Kidney (tissue), 14 donors: Measurements from ENCODE around the gene ACTR6. TPM values are rescaled to one million over a fixed set of nuclear protein-coding genes. Genes with fewer than 3 reads are reported as not detected.

Experiments
- DNase-seq, 5 donors: peaks; one replicate each; pipeline ENCODE4 v3.0.0-alpha.2; 2013 to 2020
- FAIRE-seq: peaks from 2 replicates; lab custom pipeline; 2012; peaks lifted over from hg19 to GRCh38; lab: Jason Lieb, UNC
- H3K27ac ChIP-seq, 2 donors: one replicate each; pipeline ENCODE4 v1.7.0; 2013; ENCODE audit warnings: low read depth in 2 of 2, low read length in 2 of 2, inconsistent platforms in 1 of 2
- H3K27me3 ChIP-seq: one replicate; pipeline ENCODE4 v1.7.1; 2013; ENCODE audit warnings: low read length, inconsistent platforms; ENCODE audit not compliant: control insufficient read depth, insufficient read depth
- H3K36me3 ChIP-seq, 3 donors: one replicate each; pipeline versions ENCODE4 v1.7.0 to v1.7.1; 2013; ENCODE audit warnings: low read length in 3 of 3, control low read depth in 1 of 3, inconsistent platforms in 1 of 3; ENCODE audit not compliant: insufficient read depth in 3 of 3, control insufficient read depth in 2 of 3
- H3K4me1 ChIP-seq, 3 donors: one replicate each; pipeline versions ENCODE4 v1.7.0 to v1.7.1; 2013; ENCODE audit warnings: low read length in 3 of 3, inconsistent platforms in 1 of 3, low read depth in 1 of 3; ENCODE audit not compliant: control insufficient read depth in 2 of 3, insufficient read depth in 2 of 3
- H3K4me3 ChIP-seq, 3 donors: one replicate each; pipeline versions ENCODE4 v1.7.0 to v1.8.1; 2013; ENCODE audit warnings: low read length in 3 of 3, control low read depth in 1 of 3, inconsistent platforms in 1 of 3
- H3K9ac ChIP-seq, 3 donors: one replicate each; pipeline versions ENCODE4 v1.7.0 to v1.7.1; 2013; ENCODE audit warnings: low read length in 3 of 3, control low read depth in 1 of 3, inconsistent platforms in 1 of 3
- H3K9me3 ChIP-seq, 3 donors: one replicate each; pipeline versions ENCODE4 v1.7.0 to v1.7.1; 2013; ENCODE audit warnings: low read length in 3 of 3, control low read depth in 1 of 3, inconsistent platforms in 1 of 3; ENCODE audit not compliant: control insufficient read depth in 2 of 3, insufficient read depth in 1 of 3
- intact Hi-C: fragments of 100-400 bp; cut with DNase I; formaldehyde crosslinking; loops from one replicate; pipeline ENCODE4 v1.11.1; 2022
- polyA plus RNA-seq: library from polyadenylated mRNA; stranded (reverse); fragments of 350-450 nt; fragmentation: Illumina TruSeq; extraction: RNeasy Lipid Tissue Mini Kit (QIAGEN cat#74804); gene quantifications from one replicate; pipeline ENCODE4 v1.2.3, GENCODE V29; 2014; ENCODE audit warnings: low read depth, low replicate concordance; ENCODE audit not compliant: insufficient read depth
- total RNA-seq: library from RNA; stranded (reverse); fragmentation: NEBNext Ultra II Directional; extraction: Animal tissue kit (Norgen Biotek cat#: 25700); gene quantifications from one replicate; pipeline ENCODE4 v1.2.1, GENCODE V29; 2021
- TF ChIP-seq, protein P1 (sequence below): IDR thresholded peaks from 3 replicates; pipeline ENCODE4 v1.5.1; 2012; ENCODE audit warnings: mild to moderate bottlenecking, moderate library complexity, borderline replicate concordance; ENCODE audit not compliant: insufficient read depth; ENCODE audit errors: extremely low read depth
- donor health status: control.
- donor health status: control.
- donor health status: control.
- donor health status: control.
- donor health status: control.
- donor health status: DM: yes; HTN: yes; CAD: no.
- donor health status: Normal renal cell carcinoma (clear cell type).

ACTR6 gene
- total and polyA plus RNA-seq, 2 donors from 2014 or later: 23.1 to 29.2 TPM

DNA sequence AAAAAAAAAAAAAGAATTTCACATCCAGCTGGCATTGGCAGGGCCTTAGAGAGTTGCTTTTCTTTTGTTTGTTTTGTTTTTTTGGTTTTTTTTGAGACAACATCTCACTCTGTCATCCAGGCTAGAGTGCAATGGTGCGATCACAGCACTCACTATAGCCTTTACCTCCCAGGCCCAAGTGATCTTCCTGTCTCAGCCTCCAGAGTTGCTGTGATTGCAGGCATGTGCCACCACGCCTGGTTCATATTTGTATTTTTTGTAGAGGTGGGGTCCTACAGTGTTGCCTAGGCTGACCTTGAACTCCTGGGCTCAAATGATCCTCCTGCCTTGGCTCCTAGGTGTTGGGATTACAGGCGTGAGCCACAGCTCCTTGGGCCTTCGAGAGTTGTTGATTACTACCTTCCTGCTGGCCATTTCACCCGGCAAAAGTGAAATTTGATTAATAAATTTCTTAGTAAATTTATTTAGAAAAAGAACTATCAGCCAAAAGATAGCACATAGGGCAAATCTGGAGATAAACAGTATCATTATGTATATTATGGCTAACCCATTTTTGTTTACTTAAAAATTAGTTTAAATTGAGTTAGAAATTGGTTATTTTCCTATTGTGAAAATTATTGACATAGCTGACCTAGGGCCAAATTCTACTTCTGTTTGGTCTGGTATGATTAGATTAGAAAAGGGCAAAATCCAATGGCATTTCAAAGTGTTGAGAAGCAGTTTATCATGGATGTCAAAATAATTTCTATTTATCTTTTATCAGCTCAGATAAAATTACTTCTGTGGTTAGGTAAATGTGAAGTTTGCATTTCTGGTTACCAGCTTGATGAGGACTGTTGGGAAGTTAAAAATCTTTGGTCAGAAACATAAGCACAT, 12.6 kb downstream of the ACTR6 start:
- Histone ChIP-seq H3K9ac (no peak overlapping the region), H3K27ac (no peak overlapping the region), H3K9me3 (no peaks in the 10 kb centered on the region), H3K4me3 (no peak overlapping the region), H3K36me3 (peaks cover 10 to 13% (median 11%) of the 10 kb centered on the region in 3 donors), H3K4me1 (peaks cover 0 to 2% (median 0%) of the 10 kb centered on the region in 3 donors), H3K27me3 (no peaks in the 10 kb centered on the region)
- FAIRE-seq: no peak
- intact Hi-C loops: no loop called here
- DNase-seq: no peak
- TF ChIP-seq, protein P1, sequence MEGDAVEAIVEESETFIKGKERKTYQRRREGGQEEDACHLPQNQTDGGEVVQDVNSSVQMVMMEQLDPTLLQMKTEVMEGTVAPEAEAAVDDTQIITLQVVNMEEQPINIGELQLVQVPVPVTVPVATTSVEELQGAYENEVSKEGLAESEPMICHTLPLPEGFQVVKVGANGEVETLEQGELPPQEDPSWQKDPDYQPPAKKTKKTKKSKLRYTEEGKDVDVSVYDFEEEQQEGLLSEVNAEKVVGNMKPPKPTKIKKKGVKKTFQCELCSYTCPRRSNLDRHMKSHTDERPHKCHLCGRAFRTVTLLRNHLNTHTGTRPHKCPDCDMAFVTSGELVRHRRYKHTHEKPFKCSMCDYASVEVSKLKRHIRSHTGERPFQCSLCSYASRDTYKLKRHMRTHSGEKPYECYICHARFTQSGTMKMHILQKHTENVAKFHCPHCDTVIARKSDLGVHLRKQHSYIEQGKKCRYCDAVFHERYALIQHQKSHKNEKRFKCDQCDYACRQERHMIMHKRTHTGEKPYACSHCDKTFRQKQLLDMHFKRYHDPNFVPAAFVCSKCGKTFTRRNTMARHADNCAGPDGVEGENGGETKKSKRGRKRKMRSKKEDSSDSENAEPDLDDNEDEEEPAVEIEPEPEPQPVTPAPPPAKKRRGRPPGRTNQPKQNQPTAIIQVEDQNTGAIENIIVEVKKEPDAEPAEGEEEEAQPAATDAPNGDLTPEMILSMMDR: no peak

DNA sequence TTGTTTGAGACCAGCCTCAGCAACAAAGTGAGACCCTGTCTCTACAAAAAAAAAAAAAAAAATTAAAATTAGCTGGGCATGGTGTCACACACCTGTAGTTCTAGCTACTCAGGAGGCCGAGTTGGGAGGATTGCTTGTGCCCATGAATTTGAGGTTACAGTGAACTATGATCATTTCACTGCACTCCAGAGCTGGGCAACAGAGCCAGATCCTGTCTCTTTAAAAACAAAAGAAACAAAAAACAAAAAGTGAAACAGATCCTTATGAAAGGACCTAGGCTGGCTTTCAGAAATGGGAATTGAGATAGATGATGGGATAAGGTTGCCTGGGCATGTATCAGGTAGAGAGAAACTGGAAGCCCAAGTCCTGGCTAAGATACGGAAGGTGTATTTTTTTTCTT, 13.9 kb downstream of the ACTR6 start:
- Histone ChIP-seq H3K4me3 (no peak overlapping the region), H3K4me1 (peaks cover 0 to 2% (median 0%) of the 10 kb centered on the region in 3 donors), H3K27me3 (no peaks in the 10 kb centered on the region), H3K36me3 (peaks cover 7 to 10% (median 8%) of the 10 kb centered on the region in 3 donors), H3K9me3 (no peaks in the 10 kb centered on the region), H3K9ac (no peak overlapping the region), H3K27ac (no peak overlapping the region)
- intact Hi-C loops: no loop called here
- TF ChIP-seq, protein P1: no peak
- DNase-seq (no peak), FAIRE-seq (no peak)

DNA sequence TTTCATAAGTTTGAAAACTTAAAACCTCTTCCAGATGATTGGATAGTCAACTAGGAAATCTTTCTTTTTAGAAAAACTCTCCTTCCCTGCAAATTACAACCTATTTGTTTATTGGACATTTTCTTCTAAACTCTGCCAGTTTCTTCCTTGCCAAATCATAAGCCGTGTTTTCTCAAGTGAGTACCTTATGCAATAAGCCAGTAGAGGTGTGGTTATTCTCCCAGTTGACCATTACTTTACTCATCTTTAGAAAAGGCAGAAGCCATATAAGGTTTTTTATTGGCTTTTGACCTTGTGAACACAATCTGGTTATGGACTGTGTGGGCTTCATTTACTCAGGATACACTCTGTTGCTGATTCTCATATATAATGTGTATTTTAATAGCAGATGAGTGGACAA, 14.6 kb downstream of the ACTR6 start:
- H3K9me3 ChIP-seq: no peaks in the 10 kb centered on the region
- FAIRE-seq: no peak
- H3K27me3 ChIP-seq: no peaks in the 10 kb centered on the region
- peaks cover 6 to 8% (median 7%) of the 10 kb centered on the region in 3 donors for H3K36me3 ChIP-seq
- intact Hi-C loops: no loop called here
- no peak overlapping the region for H3K9ac ChIP-seq
- no peak overlapping the region for H3K4me3 ChIP-seq
- peaks cover 0 to 2% (median 0%) of the 10 kb centered on the region in 3 donors for H3K4me1 ChIP-seq
- DNase-seq: no peak
- TF ChIP-seq, protein P1: no peak
- no peak overlapping the region for H3K27ac ChIP-seq
